Activated CD8-positive, alpha-beta T cell treated with anti-CD3 and anti-CD28 coated beads, Interleukin-2, amount 10 ng/mL, durations not matched to agents 7 days and 5 days (primary cell): Measurements from ENCODE around the gene SCD5. TPM values are rescaled to one million over a fixed set of nuclear protein-coding genes. Genes with fewer than 3 reads are reported as not detected.

Source experiments
- ATAC-seq: fragments of 150-1000 bp; cut with Tn5 transposase; one replicate; pipeline ENCODE4 v1.10.0; 2021; ENCODE audit warnings: moderate library complexity
- CTCF ChIA-PET: fragments of 350-600 bp; sonication (Branson Sonifier 250); formaldehyde crosslinking; loops from one replicate; lab custom pipeline; 2021; ENCODE audit warnings: antibody characterized with exemption; lab: Charles Lee
- POLR2A ChIA-PET: fragments of 350-600 bp; sonication (Branson Sonifier 250); formaldehyde crosslinking; loops from one replicate; lab custom pipeline; 2021; ENCODE audit warnings: antibody characterized with exemption; lab: Charles Lee
- DNase-seq: peaks from one replicate; pipeline ENCODE4 v3.0.0-alpha.2; 2020
- H3K27ac Mint-ChIP-seq: one replicate; pipeline ENCODE4 v1.8.0; 2021; ENCODE audit warnings: mild to moderate bottlenecking, mixed read lengths
- H3K27me3 Mint-ChIP-seq: one replicate; pipeline ENCODE4 v1.8.0; 2021; ENCODE audit warnings: low read depth, mixed read lengths
- H3K36me3 Mint-ChIP-seq: one replicate; pipeline ENCODE4 v1.8.0; 2021; ENCODE audit warnings: low read depth, mixed read lengths
- H3K4me1 Mint-ChIP-seq: one replicate; pipeline ENCODE4 v1.8.0; 2021; ENCODE audit warnings: low read depth, mixed read lengths
- H3K4me3 Mint-ChIP-seq: one replicate; pipeline ENCODE4 v1.8.0; 2021; ENCODE audit warnings: mild to moderate bottlenecking, mixed read lengths
- H3K9me3 Mint-ChIP-seq: one replicate; pipeline ENCODE4 v1.8.0; 2022; ENCODE audit warnings: mixed read lengths; ENCODE audit not compliant: insufficient read depth
- total RNA-seq, 2 experiments: library from RNA; stranded (reverse); gene quantifications; one replicate each; pipeline ENCODE4 v1.2.3, GENCODE V29; 2021

The SCD5 gene
- total RNA-seq, 2 experiments from 2014 or later: 2.9 to 3.1 TPM

DNA sequence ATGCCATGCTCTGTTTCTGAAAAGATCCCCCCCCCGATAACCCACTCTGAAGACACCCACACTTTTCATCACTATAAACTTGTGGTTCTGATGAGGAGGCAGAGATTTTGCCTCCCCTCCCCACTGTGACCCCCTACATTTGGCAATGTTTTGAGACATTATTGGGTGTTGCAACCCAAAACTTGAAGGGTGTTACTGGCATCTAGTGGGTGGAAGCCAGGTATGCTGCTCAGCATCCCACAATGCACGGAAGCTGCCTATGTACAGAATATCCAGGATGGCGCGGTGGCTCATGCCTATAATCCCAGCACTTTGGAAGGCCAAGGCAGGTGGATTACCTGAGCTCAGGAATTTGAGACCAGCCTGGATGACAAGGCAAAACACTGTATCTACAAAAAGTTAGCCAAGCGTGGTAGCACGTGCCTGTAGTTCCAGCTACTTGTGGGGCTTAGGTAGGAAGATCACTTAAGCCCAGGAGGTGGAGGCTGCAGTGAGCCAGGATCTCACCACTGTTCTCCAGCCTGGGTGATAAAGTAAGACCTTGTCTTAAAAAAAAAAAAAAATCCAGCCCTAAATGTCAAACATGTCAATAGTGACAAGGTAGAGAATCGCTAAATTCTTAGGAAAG is 87.3 kb downstream of the SCD5 start:
- Mint-ChIP-seq H3K27me3 (peaks cover 6% of the 10 kb centered on the region), H3K4me1 (no peaks in the 10 kb centered on the region), H3K27ac (no peak overlapping the region), H3K4me3 (no peak overlapping the region), H3K36me3 (no peaks in the 10 kb centered on the region), H3K9me3 (no peaks in the 10 kb centered on the region)
- CTCF ChIA-PET: interaction anchor here (2.1 kb wide), 1 partner anchor 11 kb away, joined by 7 read pairs; no protein-coding TSS in a partner anchor
- DNase-seq (no peak), ATAC-seq (no peak)
- POLR2A ChIA-PET: interaction anchor here (0.6 kb wide), 1 partner anchor 75 kb away, joined by 7 read pairs; no protein-coding TSS in a partner anchor

DNA sequence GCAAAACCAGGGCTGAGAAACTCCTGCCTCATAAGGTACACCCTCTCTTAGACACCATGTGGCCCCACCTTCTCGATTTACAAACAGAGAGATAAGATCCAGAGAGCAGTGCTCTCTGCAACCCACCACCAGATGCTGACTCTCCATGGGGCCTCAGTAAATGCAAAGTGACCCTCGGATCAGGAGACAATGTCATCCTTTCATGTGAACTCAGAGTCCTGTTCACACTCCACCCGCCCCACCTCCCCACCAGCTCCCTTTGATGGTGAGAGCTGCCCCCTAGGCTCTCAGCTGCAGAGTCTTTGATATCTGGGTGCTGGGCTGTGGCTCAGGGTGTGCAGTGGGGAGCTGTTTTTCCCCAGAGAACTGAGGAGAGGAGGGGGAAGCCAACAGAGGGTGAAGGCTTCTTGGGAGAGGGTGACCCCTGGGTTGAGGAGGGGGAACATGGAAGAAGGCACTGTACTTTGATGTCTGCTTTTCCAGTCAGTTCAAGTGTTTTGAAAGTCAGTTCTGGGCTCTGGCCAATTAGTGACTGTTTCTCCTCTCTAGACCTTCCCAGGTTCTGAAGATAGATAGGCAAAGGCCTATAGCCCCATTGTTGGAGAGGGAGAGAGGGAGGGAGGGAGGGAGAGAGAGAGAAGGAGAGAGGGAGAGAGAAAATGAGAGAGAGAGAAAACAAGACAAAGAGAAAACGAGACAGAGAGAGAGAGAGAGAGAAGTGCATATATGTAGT is 88.2 kb downstream of the SCD5 start:
- H3K9me3 Mint-ChIP-seq: no peaks in the 10 kb centered on the region
- no peak overlapping the region for H3K27ac Mint-ChIP-seq
- H3K27me3 Mint-ChIP-seq: peaks cover 6% of the 10 kb centered on the region
- H3K36me3 Mint-ChIP-seq: no peaks in the 10 kb centered on the region
- DNase-seq (no peak), ATAC-seq (no peak)
- H3K4me3 Mint-ChIP-seq: no peak overlapping the region
- ChIA-PET CTCF (no interaction called here), POLR2A (no interaction called here)
- no peaks in the 10 kb centered on the region for H3K4me1 Mint-ChIP-seq

DNA sequence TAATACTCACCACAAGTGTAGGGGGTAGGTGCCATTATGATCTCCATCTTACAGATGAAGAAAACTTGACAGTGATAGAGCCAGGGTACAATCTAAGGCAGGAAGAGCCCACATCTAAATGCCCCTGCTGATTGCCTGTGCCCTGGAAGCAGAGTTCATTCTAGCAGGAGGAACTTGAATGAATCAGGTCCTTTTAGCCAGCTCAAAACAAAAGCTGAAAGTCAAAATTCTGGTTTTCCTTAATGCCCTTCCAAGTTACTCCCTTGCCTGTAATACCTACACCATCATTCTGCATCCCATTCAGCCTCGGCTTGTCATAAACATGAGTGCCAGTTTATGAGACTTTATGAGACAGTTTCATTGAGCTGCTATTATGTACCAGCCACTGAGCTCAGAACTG is 89.6 kb downstream of the SCD5 start:
- H3K27ac Mint-ChIP-seq: no peak overlapping the region
- no peaks in the 10 kb centered on the region for H3K36me3 Mint-ChIP-seq
- ChIA-PET POLR2A (no interaction called here), CTCF (no interaction called here)
- no peak overlapping the region for H3K4me3 Mint-ChIP-seq
- ATAC-seq (no peak), DNase-seq (no peak)
- peaks cover 6% of the 10 kb centered on the region for H3K27me3 Mint-ChIP-seq
- H3K9me3 Mint-ChIP-seq: no peaks in the 10 kb centered on the region
- H3K4me1 Mint-ChIP-seq: no peaks in the 10 kb centered on the region

DNA sequence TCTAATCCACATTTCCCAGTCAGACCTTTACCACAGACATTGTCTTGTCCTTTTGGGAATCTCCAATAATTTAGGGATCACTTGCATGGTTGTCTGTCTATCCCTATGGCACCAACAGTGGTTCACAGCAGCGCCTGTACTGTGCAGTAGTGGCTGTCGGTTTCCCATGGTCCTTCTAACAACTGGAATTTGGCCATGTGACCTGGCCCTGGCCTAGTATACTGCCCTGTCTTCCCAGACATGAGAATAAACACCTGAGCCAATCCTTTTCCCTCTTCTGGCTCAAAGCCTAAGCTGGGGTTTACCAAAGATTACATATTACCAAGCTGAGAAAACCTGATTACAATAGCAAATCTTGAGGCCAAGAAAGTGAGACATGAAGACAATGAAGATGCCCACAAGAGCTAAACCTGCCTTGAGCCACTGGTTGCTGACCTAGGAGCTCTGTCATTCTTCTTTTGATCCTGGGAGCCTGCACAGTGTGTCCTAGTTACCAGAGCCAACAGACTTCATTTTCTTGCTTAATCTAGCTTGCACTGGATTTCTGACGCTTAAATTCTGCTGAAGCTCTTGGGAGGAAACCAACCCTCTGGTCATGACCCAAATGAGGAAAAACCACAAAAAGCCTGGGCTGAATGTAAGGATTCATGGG is 92.1 kb downstream of the SCD5 start:
- no peak for ATAC-seq
- POLR2A ChIA-PET: no interaction called here
- H3K27me3 Mint-ChIP-seq: peaks cover 6% of the 10 kb centered on the region
- H3K27ac Mint-ChIP-seq: no peak overlapping the region
- CTCF ChIA-PET: interaction anchor here (0.5 kb wide), 1 partner anchor 19 kb away, joined by 3 read pairs; no protein-coding TSS in a partner anchor
- H3K36me3 Mint-ChIP-seq: no peaks in the 10 kb centered on the region
- H3K4me3 Mint-ChIP-seq: no peak overlapping the region
- no peaks in the 10 kb centered on the region for H3K4me1 Mint-ChIP-seq
- no peaks in the 10 kb centered on the region for H3K9me3 Mint-ChIP-seq
- DNase-seq: no peak

DNA sequence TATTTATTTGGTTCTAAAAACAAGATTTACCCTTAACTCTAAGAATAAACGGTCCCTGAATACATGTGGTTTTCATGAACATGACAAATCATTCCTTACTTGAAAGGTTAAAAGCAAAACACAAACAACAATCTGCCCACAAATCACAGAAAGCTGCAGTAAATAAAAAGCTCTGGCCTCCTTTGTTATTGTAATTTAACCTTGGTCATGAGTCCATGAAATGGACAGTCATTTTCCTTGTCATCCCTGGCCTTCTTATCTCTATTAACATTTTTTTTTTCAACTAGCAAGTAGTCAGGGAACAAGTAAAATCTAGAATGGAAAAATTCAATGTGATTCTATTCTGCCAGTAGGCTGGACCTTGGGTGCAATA is 92.7 kb downstream of the SCD5 start:
- H3K27ac Mint-ChIP-seq: no peak overlapping the region
- POLR2A ChIA-PET: no interaction called here
- DNase-seq (no peak), ATAC-seq (no peak)
- no peak overlapping the region for H3K4me3 Mint-ChIP-seq
- H3K9me3 Mint-ChIP-seq: no peaks in the 10 kb centered on the region
- H3K4me1 Mint-ChIP-seq: no peaks in the 10 kb centered on the region
- peaks cover 6% of the 10 kb centered on the region for H3K27me3 Mint-ChIP-seq
- H3K36me3 Mint-ChIP-seq: no peaks in the 10 kb centered on the region
- CTCF ChIA-PET: interaction anchor here (0.5 to 1.0 kb wide), 2 partner anchors 16 to 18 kb away, joined by 3 read pairs; no protein-coding TSS in a partner anchor

DNA sequence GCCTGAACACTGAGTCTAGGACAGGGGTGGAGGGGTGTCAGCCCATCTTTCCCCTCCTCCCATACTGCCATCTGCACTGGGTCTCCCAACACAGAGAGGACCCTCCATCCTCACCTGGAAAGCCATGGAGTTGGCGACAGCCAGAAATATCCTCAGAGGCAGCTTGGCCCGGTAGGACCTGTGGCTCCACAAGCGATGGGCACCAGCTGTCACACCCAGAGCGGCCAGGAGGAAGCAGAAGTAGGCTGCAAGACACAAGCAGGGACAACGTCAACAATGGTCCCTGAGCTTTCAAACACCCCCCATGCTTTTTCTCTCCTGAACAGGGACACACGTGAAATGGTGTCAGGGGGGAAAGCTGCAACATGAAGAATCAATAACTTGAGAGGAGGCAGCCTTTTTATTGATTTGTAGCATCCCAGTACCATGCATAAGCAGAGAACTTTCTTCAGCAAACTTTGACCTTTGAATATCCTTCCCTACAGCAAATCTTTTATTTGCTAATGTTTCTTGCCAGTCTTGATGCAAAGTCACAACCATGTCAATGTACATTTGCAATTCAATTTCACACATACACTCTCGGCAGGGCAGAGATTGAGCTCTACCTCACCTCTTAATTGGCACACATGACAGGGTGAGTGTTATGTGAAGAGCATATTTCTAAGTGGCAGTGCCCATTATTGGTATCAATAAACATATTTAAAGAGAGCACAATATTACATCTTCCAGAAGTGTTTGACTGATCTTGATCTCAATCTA is 93.2 kb downstream of the SCD5 start:
- DNase-seq: no peak
- no peak overlapping the region for H3K4me3 Mint-ChIP-seq
- no peaks in the 10 kb centered on the region for H3K4me1 Mint-ChIP-seq
- POLR2A ChIA-PET: no interaction called here
- H3K9me3 Mint-ChIP-seq: no peaks in the 10 kb centered on the region
- no peak overlapping the region for H3K27ac Mint-ChIP-seq
- ATAC-seq: no peak
- H3K36me3 Mint-ChIP-seq: no peaks in the 10 kb centered on the region
- CTCF ChIA-PET: interaction anchor here (1.0 kb wide), 1 partner anchor 16 kb away, joined by 3 read pairs; no protein-coding TSS in a partner anchor
- peaks cover 6% of the 10 kb centered on the region for H3K27me3 Mint-ChIP-seq

DNA sequence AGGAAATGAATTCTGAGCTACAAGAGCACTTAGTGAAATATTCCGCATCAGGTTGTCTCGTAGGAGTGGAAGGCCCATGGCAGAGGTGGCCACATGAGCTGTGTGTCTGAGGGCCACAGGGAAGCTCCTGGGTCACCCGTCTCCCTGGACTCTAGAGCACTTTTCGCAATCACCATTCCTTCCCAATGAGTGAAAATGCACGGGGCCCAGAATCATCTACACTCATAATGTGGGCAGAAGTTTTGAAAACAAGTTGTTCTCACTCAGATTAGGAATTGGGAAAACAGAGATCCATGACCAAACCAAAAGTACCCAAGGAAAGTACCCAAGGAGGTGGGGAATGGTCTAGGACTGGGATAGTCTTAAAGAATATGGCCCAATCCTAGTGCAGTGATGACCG is 94.4 kb downstream of the SCD5 start:
- POLR2A ChIA-PET: no interaction called here
- CTCF ChIA-PET: interaction anchor here (1.4 kb wide), 2 partner anchors 9 to 18 kb away, joined by 3 to 7 read pairs; no protein-coding TSS in a partner anchor
- ATAC-seq (no peak), DNase-seq (no peak)
- H3K9me3 Mint-ChIP-seq: no peaks in the 10 kb centered on the region
- H3K36me3 Mint-ChIP-seq: no peaks in the 10 kb centered on the region
- no peak overlapping the region for H3K27ac Mint-ChIP-seq
- no peaks in the 10 kb centered on the region for H3K4me1 Mint-ChIP-seq
- H3K27me3 Mint-ChIP-seq: peaks cover 9% of the 10 kb centered on the region
- no peak overlapping the region for H3K4me3 Mint-ChIP-seq

DNA sequence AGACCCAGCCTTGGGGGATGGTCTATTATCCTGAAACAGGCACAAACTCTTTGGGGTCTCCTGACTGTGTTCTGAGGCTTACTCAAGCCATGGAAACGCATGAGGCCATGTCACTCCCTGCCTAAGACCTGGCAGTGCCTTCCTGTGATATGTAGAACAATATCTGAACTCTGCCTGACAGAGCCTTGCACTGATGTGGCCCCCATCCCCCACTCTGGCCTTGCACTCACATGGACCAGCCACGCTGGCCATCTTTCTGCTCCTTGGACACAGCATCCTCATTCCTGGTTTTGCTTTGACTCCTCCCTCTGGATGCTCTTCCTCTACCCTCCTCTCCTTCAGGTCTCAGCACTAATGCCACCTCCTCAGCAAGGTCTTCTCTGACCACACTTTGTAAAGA is 100.2 kb downstream of the SCD5 start:
- CTCF ChIA-PET: no interaction called here

DNA sequence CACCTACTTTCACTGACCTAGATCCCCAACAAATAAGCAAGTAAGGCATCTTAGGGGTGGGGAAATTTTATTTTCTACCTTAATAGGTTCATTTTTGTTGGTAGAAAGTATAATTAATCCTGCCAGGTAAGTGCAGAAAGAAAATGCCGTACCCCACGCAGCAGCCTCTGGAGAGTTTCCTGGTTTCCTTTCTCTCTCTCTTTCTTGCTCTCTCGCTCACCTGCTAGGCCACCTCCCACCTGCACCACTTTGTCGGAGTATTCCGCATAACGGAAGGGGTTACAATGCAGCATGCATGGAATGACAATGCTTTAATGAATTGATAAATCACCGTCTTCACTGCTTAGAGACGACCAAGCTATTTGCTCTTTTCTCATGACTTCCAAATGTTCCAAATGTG is 101.0 kb downstream of the SCD5 start:
- Mint-ChIP-seq H3K4me1 (no peaks in the 10 kb centered on the region), H3K9me3 (no peaks in the 10 kb centered on the region), H3K27me3 (peaks cover 2% of the 10 kb centered on the region), H3K36me3 (no peaks in the 10 kb centered on the region), H3K4me3 (no peak overlapping the region), H3K27ac (no peak overlapping the region)
- ChIA-PET POLR2A (no interaction called here), CTCF (no interaction called here)
- DNase-seq (no peak), ATAC-seq (no peak)

More for the DNA sequence above, 100.2 kb downstream of the SCD5 start:
- POLR2A ChIA-PET: no interaction called here
- H3K27me3 Mint-ChIP-seq: peaks cover 2% of the 10 kb centered on the region
- no peaks in the 10 kb centered on the region for H3K9me3 Mint-ChIP-seq
- no peak overlapping the region for H3K4me3 Mint-ChIP-seq
- H3K36me3 Mint-ChIP-seq: no peaks in the 10 kb centered on the region
- ATAC-seq (no peak), DNase-seq (no peak)
- H3K27ac Mint-ChIP-seq: no peak overlapping the region
- H3K4me1 Mint-ChIP-seq: no peaks in the 10 kb centered on the region

DNA sequence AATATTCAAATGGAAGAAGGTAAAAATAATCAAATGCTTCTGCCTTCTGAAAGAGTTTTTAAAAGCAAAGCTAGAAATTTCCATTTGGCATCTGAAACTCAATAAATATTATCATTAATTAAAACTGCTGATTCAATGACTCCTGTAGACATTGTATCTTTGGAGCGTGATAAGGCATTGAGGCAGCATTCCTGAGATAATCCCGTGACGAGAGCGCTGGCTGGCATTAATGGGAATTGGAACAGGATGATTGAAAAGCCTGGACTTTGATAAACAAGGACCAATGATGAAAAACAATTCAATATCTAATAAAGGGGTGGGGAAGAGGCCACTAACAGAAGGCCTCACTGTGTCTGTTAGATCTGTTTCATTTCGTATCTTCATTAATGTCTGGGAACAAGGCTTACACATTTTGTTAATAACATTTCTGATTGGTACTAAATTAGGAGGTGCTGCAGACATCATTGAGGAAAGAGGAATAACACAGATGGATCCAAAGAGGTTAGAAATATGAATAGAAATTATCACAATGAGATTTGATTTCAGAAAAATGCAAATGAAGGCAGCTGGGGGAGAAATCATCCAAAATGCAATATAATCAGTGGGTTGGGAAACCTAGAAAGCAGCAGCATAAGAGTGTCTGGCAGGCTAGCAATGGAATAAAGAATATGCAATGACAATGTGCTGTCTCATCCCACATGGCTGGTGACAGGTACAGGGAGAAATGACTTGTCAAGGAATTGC is 102.3 kb downstream of the SCD5 start:
- Mint-ChIP-seq H3K9me3 (no peaks in the 10 kb centered on the region), H3K4me1 (no peaks in the 10 kb centered on the region), H3K27ac (no peak overlapping the region), H3K27me3 (peaks cover 2% of the 10 kb centered on the region), H3K4me3 (no peak overlapping the region), H3K36me3 (no peaks in the 10 kb centered on the region)
- DNase-seq: no peak
- no peak for ATAC-seq
- ChIA-PET POLR2A (no interaction called here), CTCF (interaction anchor here (1.5 kb wide), 1 partner anchor 43 kb away, joined by 4 read pairs; no protein-coding TSS in a partner anchor)

DNA sequence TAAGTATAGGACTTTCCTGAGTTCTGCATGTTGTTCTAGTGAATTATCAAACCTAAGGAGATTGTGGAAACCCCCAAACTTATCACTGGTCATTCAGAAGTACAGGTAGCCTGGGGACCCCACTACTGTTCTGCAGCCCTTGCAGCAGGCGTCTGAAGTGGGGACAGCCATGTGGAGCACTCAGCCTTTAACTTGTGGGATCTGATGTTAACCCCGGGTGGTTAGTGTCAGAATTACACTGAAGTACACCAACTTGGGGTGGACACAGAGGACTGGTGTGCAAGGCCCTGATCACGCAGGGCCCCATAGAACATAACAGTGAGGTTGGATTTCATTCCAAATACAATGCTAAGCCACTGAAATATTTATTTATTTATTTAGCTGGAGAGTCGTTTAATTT is 103.7 kb downstream of the SCD5 start:
- no peak for ATAC-seq
- CTCF ChIA-PET: interaction anchor here (1.5 kb wide), 1 partner anchor 44 kb away, joined by 4 read pairs; no protein-coding TSS in a partner anchor
- Mint-ChIP-seq H3K36me3 (no peaks in the 10 kb centered on the region), H3K27me3 (peaks cover 2% of the 10 kb centered on the region), H3K9me3 (no peaks in the 10 kb centered on the region), H3K27ac (no peak overlapping the region), H3K4me3 (no peak overlapping the region), H3K4me1 (no peaks in the 10 kb centered on the region)
- DNase-seq: no peak
- POLR2A ChIA-PET: no interaction called here
